ENCODE measurements around the gene FIGN. TPM values are rescaled to one million over a fixed set of nuclear protein-coding genes. Genes with fewer than 3 reads are reported as not detected.

Gene FIGN
- total RNA-seq, 1 experiment from 2014 or later: 14.6 TPM

DNA sequence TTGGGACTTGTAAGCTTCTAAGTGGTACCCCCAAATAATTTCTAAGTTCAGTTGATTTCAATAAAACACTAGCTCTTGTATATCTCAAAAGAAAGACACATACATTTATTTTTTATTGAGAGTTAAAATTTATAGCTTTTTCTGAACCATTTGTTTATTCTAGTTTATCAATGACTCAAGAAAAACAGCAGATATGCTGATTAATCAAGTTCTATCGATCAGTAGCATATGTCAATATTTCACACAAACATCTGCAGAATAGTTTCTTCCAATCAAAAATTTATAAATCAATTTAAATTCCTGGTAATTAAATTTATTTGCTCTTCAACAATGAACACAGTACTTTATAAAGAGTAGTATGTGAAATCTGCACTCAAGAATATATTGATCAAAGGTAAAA, 5.3 kb downstream of the FIGN start:
- Histone ChIP-seq H3K18ac (ENCODE audit: insufficient read length, low read depth, low read length) (no peak overlapping the region), H3K56ac (ENCODE audit: insufficient read length, low read depth, low read length) (no peak overlapping the region), H2AK5ac (ENCODE audit: insufficient read length, low read length) (no peak overlapping the region), H2BK5ac (ENCODE audit: insufficient read length, low read length) (no peak overlapping the region), H4K20me1 (ENCODE audit: control insufficient read depth, insufficient read depth, insufficient read length) (no peaks in the 10 kb centered on the region), H3K79me2 (ENCODE audit: insufficient read depth, low read length) (peaks cover 6% of the 10 kb centered on the region; the same call in 1 of the 2 replicates), H2BK12ac (ENCODE audit: insufficient read length, low read depth, low read length) (no peak overlapping the region), H4K8ac (replicated peaks; ENCODE audit: insufficient read length, low read depth, low read length) (no peak overlapping the region), H2BK20ac (ENCODE audit: low read depth, low read length, poor library complexity, severe bottlenecking) (no peak overlapping the region), H3K4me1 (ENCODE audit: insufficient read depth, low read length) (no peaks in the 10 kb centered on the region; the same call in 1 of the 2 replicates), H3K27ac (ENCODE audit: insufficient read length, low read depth, low read length) (no peak overlapping the region), H3K9me3 (ENCODE audit: control insufficient read depth, low read depth, low read length) (no peaks in the 10 kb centered on the region), H2AFZ (ENCODE audit: low read length) (no peak overlapping the region), H3K9ac (ENCODE audit: extremely low read depth, insufficient read length, low read length) (no peak overlapping the region), H3K14ac (ENCODE audit: insufficient read depth, low read length) (no peak overlapping the region), H4K91ac (ENCODE audit: insufficient read length, low read depth, low read length) (no peak overlapping the region), H3K4ac (ENCODE audit: low read depth, low read length) (no peak overlapping the region), H3T11ph (ENCODE audit: low read length) (no peak overlapping the region), H2BK120ac (ENCODE audit: low read depth, low read length, poor library complexity, severe bottlenecking) (no peak overlapping the region), H2BK15ac (ENCODE audit: low read depth, low read length) (no peak overlapping the region), H4K5ac (ENCODE audit: insufficient read length, low read depth, low read length) (no peak overlapping the region), H3K27me3 (ENCODE audit: insufficient read depth, low read length) (no peaks in the 10 kb centered on the region), H3K23ac (ENCODE audit: insufficient read length, low read depth, low read length) (no peak overlapping the region), H3K79me1 (ENCODE audit: insufficient read depth, low read depth, low read length, poor library complexity, severe bottlenecking) (no peaks in the 10 kb centered on the region), H3K23me2 (ENCODE audit: insufficient read length, low read depth, low read length, poor library complexity, severe bottlenecking) (no peaks in the 10 kb centered on the region), H3K4me2 (ENCODE audit: insufficient read depth, insufficient read length, low read length) (no peak overlapping the region)
- no peaks in the 10 kb centered on the region for H3K27me3 Mint-ChIP-seq (ENCODE audit: low read depth)
- TF ChIP-seq, protein P1, sequence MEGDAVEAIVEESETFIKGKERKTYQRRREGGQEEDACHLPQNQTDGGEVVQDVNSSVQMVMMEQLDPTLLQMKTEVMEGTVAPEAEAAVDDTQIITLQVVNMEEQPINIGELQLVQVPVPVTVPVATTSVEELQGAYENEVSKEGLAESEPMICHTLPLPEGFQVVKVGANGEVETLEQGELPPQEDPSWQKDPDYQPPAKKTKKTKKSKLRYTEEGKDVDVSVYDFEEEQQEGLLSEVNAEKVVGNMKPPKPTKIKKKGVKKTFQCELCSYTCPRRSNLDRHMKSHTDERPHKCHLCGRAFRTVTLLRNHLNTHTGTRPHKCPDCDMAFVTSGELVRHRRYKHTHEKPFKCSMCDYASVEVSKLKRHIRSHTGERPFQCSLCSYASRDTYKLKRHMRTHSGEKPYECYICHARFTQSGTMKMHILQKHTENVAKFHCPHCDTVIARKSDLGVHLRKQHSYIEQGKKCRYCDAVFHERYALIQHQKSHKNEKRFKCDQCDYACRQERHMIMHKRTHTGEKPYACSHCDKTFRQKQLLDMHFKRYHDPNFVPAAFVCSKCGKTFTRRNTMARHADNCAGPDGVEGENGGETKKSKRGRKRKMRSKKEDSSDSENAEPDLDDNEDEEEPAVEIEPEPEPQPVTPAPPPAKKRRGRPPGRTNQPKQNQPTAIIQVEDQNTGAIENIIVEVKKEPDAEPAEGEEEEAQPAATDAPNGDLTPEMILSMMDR (conservative IDR thresholded peaks at IDR 0.05): no peak
- no peak overlapping the region for H3K4me3 Mint-ChIP-seq
- no peak overlapping the region for H3K27ac Mint-ChIP-seq
- H3K4me1 Mint-ChIP-seq: peaks cover 28 to 33% of the 10 kb centered on the region in 2 experiments
- H3K9me3 Mint-ChIP-seq: no peaks in the 10 kb centered on the region
- no peaks in the 10 kb centered on the region for H3K36me3 Mint-ChIP-seq (ENCODE audit: insufficient read depth in 1 of 3, low read depth in 3 of 3)
- DNase-seq: no peak
- no CpG with 5 or more reads among the region's 1 CpG for WGBS (ENCODE audit: extremely low coverage, insufficient read length, low lambda C conversion rate)

Data from H9 (cell line).